Measurements from ENCODE around the gene FANCC. TPM values are rescaled to one million over a fixed set of nuclear protein-coding genes. Genes with fewer than 3 reads are reported as not detected.

The FANCC gene
- total RNA-seq, 4 donors from 2014 or later, result 7.7 to 27.8 (median 9.0) TPM

- Histone ChIP-seq H3K27ac (no peak overlapping the region), H3K9me3 (no peaks in the 10 kb centered on the region), H3K4me1 (no peaks in the 10 kb centered on the region), H3K4me3 (no peak overlapping the region), H3K36me3 (no peaks in the 10 kb centered on the region), H3K27me3 (no peaks in the 10 kb centered on the region)
- WGBS, result 65% methylated on average over 5 of the region's 5 CpGs
- no peak for DNase-seq (ENCODE audit: low spot score in 2 of 2)
- no peak for TF ChIP-seq POLR2A (IDR thresholded peaks at IDR 0.05)
- no peak for TF ChIP-seq EP300 (IDR thresholded peaks at IDR 0.05)
Observed at GRCh38 chr9:95341293-95341962, 23.9 kb upstream of the FANCC start.

- 89% methylated on average over 6 of the region's 6 CpGs for WGBS
- no peaks in the 10 kb centered on the region for H3K4me1 ChIP-seq
- H3K4me3 ChIP-seq, result no peak overlapping the region
- TF ChIP-seq CTCF (IDR thresholded peaks at IDR 0.05) (no peak), EP300 (IDR thresholded peaks at IDR 0.05) (no peak), POLR2A (IDR thresholded peaks at IDR 0.05) (no peak), POLR2AphosphoS5 (IDR thresholded peaks at IDR 0.05) (no peak)
- DNase-seq (ENCODE audit: low spot score in 2 of 2), result no peak
- no peaks in the 10 kb centered on the region for H3K9me3 ChIP-seq
- no peak overlapping the region for H3K27ac ChIP-seq
- no peaks in the 10 kb centered on the region for H3K27me3 ChIP-seq
- H3K36me3 ChIP-seq, result no peaks in the 10 kb centered on the region
Observed at GRCh38 chr9:95338243-95338642, 20.7 kb upstream of the FANCC start.

- Histone ChIP-seq H3K4me3 (no peak overlapping the region), H3K4me1 (peaks cover 4% of the 10 kb centered on the region), H3K27ac (no peak overlapping the region), H3K27me3 (no peaks in the 10 kb centered on the region), H3K36me3 (no peaks in the 10 kb centered on the region), H3K9me3 (no peaks in the 10 kb centered on the region)
- no peak for DNase-seq (ENCODE audit: low spot score in 2 of 2)
- 92% methylated on average over 3 of the region's 3 CpGs for WGBS
- TF ChIP-seq POLR2A (IDR thresholded peaks at IDR 0.05) (no peak), POLR2AphosphoS5 (IDR thresholded peaks at IDR 0.05) (no peak), EP300 (IDR thresholded peaks at IDR 0.05) (no peak), CTCF (IDR thresholded peaks at IDR 0.05) (peak; percentile 4 to 23)
Observed at GRCh38 chr9:95336281-95336680, 18.8 kb upstream of the FANCC start.

- H3K9me3 ChIP-seq, result no peaks in the 10 kb centered on the region
- H3K27me3 ChIP-seq, result no peaks in the 10 kb centered on the region
- H3K4me1 ChIP-seq, result peaks cover 4% of the 10 kb centered on the region
- TF ChIP-seq CTCF (IDR thresholded peaks at IDR 0.05), result no peak
- no peak for TF ChIP-seq EP300 (IDR thresholded peaks at IDR 0.05)
- no peak for TF ChIP-seq POLR2A (IDR thresholded peaks at IDR 0.05)
- no peak for TF ChIP-seq POLR2AphosphoS5 (IDR thresholded peaks at IDR 0.05)
- H3K4me3 ChIP-seq, result no peak overlapping the region
- H3K27ac ChIP-seq, result no peak overlapping the region
- H3K36me3 ChIP-seq, result no peaks in the 10 kb centered on the region
- DNase-seq (ENCODE audit: low spot score in 2 of 2), result no peak
- 45% methylated on average over 2 of the region's 2 CpGs for WGBS
Observed at GRCh38 chr9:95333426-95333825, 15.9 kb upstream of the FANCC start.

GRCh38 chr9:95332860-95333259 lies 15.4 kb upstream of the FANCC start:
- Histone ChIP-seq H3K4me1 (peaks cover 4% of the 10 kb centered on the region), H3K4me3 (no peak overlapping the region), H3K36me3 (no peaks in the 10 kb centered on the region), H3K27me3 (no peaks in the 10 kb centered on the region), H3K9me3 (no peaks in the 10 kb centered on the region), H3K27ac (no peak overlapping the region)
- no peak for DNase-seq (ENCODE audit: low spot score in 2 of 2)
- no peak for TF ChIP-seq CTCF (IDR thresholded peaks at IDR 0.05)
- TF ChIP-seq POLR2A (IDR thresholded peaks at IDR 0.05), result no peak
- no peak for TF ChIP-seq POLR2AphosphoS5 (IDR thresholded peaks at IDR 0.05)
- TF ChIP-seq EP300 (IDR thresholded peaks at IDR 0.05), result no peak
- WGBS, result 64% methylated on average over 2 of the region's 2 CpGs
